ENCODE results near the gene OR6S1. TPM values are rescaled to one million over a fixed set of nuclear protein-coding genes. Genes with fewer than 3 reads are reported as not detected.

OR6S1 gene
- total RNA-seq, 2 experiments from 2014 or later, result not detected

DNA sequence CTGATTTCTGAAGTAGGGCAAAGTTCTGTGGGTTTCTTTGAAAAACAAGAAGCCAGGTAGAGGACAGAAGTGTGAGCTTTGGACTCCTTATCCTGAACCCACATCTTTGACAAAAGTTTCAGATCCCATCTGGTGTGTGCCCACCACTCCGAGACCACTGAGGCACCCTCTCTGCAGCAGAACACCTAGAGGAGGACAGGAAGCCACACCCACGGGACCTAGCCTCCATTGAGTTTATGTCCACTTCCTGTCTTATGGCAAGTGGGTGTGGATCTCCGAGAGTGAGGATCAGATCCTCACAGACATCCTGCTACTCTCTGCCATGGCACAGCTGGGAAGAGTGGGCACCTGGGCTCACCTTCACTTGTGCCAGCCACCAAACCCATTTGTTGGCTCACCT, 16.8 kb upstream of the OR6S1 start:
- no peaks in the 10 kb centered on the region for H3K9me3 ChIP-seq (ENCODE audit: low read length)
- H4K20me1 ChIP-seq (ENCODE audit: insufficient read depth, low read length), result no peaks in the 10 kb centered on the region
- H3K4me3 ChIP-seq (ENCODE audit: low read depth, low read length, poor library complexity, severe bottlenecking), result no peak overlapping the region
- intact Hi-C loops (cut with micrococcal nuclease; ENCODE audit: unreplicated experiment), result no loop called here
- no peak overlapping the region for H3K4me2 ChIP-seq (ENCODE audit: low read length)
- POLR2A ChIA-PET, result interaction anchor here (0.7 kb wide), 1 partner anchor 1543 kb away, joined by 4 read pairs; no protein-coding TSS in a partner anchor
- no TSS peak for BruUV-seq (replicated peaks)
- TF ChIP-seq, protein P1, sequence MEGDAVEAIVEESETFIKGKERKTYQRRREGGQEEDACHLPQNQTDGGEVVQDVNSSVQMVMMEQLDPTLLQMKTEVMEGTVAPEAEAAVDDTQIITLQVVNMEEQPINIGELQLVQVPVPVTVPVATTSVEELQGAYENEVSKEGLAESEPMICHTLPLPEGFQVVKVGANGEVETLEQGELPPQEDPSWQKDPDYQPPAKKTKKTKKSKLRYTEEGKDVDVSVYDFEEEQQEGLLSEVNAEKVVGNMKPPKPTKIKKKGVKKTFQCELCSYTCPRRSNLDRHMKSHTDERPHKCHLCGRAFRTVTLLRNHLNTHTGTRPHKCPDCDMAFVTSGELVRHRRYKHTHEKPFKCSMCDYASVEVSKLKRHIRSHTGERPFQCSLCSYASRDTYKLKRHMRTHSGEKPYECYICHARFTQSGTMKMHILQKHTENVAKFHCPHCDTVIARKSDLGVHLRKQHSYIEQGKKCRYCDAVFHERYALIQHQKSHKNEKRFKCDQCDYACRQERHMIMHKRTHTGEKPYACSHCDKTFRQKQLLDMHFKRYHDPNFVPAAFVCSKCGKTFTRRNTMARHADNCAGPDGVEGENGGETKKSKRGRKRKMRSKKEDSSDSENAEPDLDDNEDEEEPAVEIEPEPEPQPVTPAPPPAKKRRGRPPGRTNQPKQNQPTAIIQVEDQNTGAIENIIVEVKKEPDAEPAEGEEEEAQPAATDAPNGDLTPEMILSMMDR (conservative IDR thresholded peaks at IDR 0.05; ENCODE audit: low read length), result no peak
- no peak for TF ChIP-seq EZH2phosphoT487 (IDR thresholded peaks at IDR 0.05; ENCODE audit: borderline replicate concordance, low read depth, low read length)
- CTCF ChIA-PET (ENCODE audit: unreplicated experiment), result no interaction called here
- H3K9me2 ChIP-seq (ENCODE audit: insufficient read depth, low read length), result no peaks in the 10 kb centered on the region
- no peaks in the 10 kb centered on the region for H3K79me2 ChIP-seq (ENCODE audit: insufficient read depth, low read depth, low read length)
- H2AFZ ChIP-seq (ENCODE audit: low read length), result no peak overlapping the region
- H3K27ac ChIP-seq (ENCODE audit: low read depth, low read length, poor library complexity, severe bottlenecking), result no peak overlapping the region
- H3K36me3 ChIP-seq (ENCODE audit: insufficient read depth, low read length), result no peaks in the 10 kb centered on the region
- DNase-seq (ENCODE audit: low spot score), result no peak
- no peaks in the 10 kb centered on the region for H3K4me1 ChIP-seq (ENCODE audit: insufficient read depth, low read length, poor library complexity, severe bottlenecking)

DNA sequence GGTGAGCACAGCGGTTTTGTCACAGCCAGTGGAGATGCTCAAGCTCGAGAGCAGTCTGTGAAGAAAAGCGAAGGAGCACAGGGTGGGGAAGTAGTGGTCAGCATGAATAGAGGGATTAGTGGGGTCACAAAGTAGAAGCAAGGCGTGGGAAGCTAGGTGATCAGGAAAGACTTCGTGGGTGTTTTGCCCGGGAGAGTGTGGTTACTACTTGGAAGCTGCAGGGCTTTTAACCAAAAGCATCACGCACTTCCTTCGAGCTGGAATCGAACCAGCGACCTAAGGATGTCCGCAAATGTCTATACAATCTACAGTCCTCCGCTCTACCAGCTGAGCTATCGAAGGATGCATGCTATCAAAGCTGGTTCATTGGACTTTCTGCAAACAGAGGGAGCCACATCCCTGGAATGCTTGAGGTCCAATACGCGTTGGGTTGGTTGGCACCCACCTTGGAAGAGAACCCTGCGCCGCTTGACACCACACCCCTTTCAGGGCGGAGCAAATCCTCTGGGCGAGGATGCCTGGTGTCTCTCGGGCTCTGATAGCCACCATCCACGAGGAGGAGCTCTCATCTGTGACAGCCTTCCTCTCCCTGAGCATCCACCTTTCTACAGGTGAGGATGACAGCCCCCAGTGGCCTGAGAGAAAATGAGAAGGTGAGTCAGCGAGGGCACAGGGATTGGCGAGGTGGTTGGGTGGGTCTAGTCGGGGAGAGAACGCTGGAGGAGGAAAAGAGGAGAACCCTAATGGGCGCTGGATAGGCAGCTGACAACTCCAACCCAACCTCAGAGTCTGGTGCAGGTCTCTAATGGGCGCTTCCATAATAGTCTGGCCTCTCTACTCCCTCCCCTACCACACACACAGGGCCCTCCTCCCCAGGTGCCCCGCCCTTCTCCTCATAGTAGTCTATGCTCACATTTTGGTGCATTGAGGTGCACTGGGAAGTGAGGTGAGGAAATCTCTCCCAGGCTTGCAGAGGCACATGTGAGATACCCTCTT, 16.0 kb upstream of the OR6S1 start:
- Histone ChIP-seq H3K4me3 (ENCODE audit: low read depth, low read length, poor library complexity, severe bottlenecking) (no peak overlapping the region), H3K4me1 (ENCODE audit: insufficient read depth, low read length, poor library complexity, severe bottlenecking) (no peaks in the 10 kb centered on the region), H2AFZ (ENCODE audit: low read length) (no peak overlapping the region), H3K9me2 (ENCODE audit: insufficient read depth, low read length) (no peaks in the 10 kb centered on the region), H4K20me1 (ENCODE audit: insufficient read depth, low read length) (no peaks in the 10 kb centered on the region), H3K9me3 (ENCODE audit: low read length) (no peaks in the 10 kb centered on the region), H3K4me2 (ENCODE audit: low read length) (no peak overlapping the region), H3K79me2 (ENCODE audit: insufficient read depth, low read depth, low read length) (no peaks in the 10 kb centered on the region), H3K36me3 (ENCODE audit: insufficient read depth, low read length) (no peaks in the 10 kb centered on the region), H3K27ac (ENCODE audit: low read depth, low read length, poor library complexity, severe bottlenecking) (no peak overlapping the region)
- POLR2A ChIA-PET, result interaction anchor here (0.7 kb wide), 1 partner anchor 1544 kb away, joined by 4 read pairs; no protein-coding TSS in a partner anchor
- DNase-seq (ENCODE audit: low spot score), result no peak
- CTCF ChIA-PET (ENCODE audit: unreplicated experiment), result no interaction called here
- intact Hi-C loops (cut with micrococcal nuclease; ENCODE audit: unreplicated experiment), result no loop called here
- no TSS peak for BruUV-seq (replicated peaks)
- TF ChIP-seq, protein P1 (conservative IDR thresholded peaks at IDR 0.05; ENCODE audit: low read length), result peak; percentile 41; the same call in 1 of the 2 replicates
- TF ChIP-seq EZH2phosphoT487 (IDR thresholded peaks at IDR 0.05; ENCODE audit: borderline replicate concordance, low read depth, low read length), result no peak

DNA sequence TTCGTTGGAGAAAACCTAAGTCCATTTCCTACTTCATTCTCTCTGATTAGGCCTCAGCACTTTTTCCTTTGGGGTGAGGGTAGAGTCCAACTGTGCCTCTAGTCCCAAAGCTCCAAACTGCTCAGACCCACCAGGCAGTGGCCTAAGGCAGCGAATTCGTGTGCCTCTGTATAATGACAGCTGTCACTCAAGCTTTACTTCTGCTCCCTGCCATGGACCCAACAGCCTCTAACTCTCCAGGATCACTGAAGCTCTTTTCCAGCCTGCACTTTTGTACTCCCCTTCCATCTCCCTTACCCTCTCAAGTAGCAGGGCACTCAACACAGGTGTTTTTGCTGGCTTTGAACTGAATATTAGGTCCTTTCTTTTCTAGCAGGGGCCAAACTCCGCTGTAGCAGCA, 14.8 kb upstream of the OR6S1 start:
- no peak overlapping the region for H3K27ac ChIP-seq (ENCODE audit: low read depth, low read length, poor library complexity, severe bottlenecking)
- H3K36me3 ChIP-seq (ENCODE audit: insufficient read depth, low read length), result no peaks in the 10 kb centered on the region
- TF ChIP-seq, protein P1 (conservative IDR thresholded peaks at IDR 0.05; ENCODE audit: low read length), result no peak
- no peak for TF ChIP-seq EZH2phosphoT487 (IDR thresholded peaks at IDR 0.05; ENCODE audit: borderline replicate concordance, low read depth, low read length)
- H3K9me2 ChIP-seq (ENCODE audit: insufficient read depth, low read length), result no peaks in the 10 kb centered on the region
- no peak for DNase-seq (ENCODE audit: low spot score)
- H4K20me1 ChIP-seq (ENCODE audit: insufficient read depth, low read length), result no peaks in the 10 kb centered on the region
- no peak overlapping the region for H3K4me2 ChIP-seq (ENCODE audit: low read length)
- no peaks in the 10 kb centered on the region for H3K79me2 ChIP-seq (ENCODE audit: insufficient read depth, low read depth, low read length)
- ChIA-PET POLR2A (no interaction called here), CTCF (ENCODE audit: unreplicated experiment) (no interaction called here)
- H2AFZ ChIP-seq (ENCODE audit: low read length), result no peak overlapping the region
- H3K9me3 ChIP-seq (ENCODE audit: low read length), result no peaks in the 10 kb centered on the region
- no peak overlapping the region for H3K4me3 ChIP-seq (ENCODE audit: low read depth, low read length, poor library complexity, severe bottlenecking)
- intact Hi-C loops (cut with micrococcal nuclease; ENCODE audit: unreplicated experiment), result no loop called here
- H3K4me1 ChIP-seq (ENCODE audit: insufficient read depth, low read length, poor library complexity, severe bottlenecking), result no peaks in the 10 kb centered on the region
- no TSS peak for BruUV-seq (replicated peaks)
